Measurements from ENCODE around the gene GUCY1B1.
A peak's percentile ranks its signal among the peaks of the same experiment; 100 is the strongest.

The GUCY1B1 gene

GRCh38 chr4:155758481-155759371 is at the start of gene GUCY1B1:
TSS of gene GUCY1B1 (plus strand) at chr4:155759021. CDS start at chr4:155759141, 120 bp downstream.
- Histone ChIP-seq H3K9ac (ENCODE audit: low read depth, low read length) (peak within 1 kb of the TSS; percentile 54; the same call in 1 of the 2 replicates), H3K36me3 (ENCODE audit: insufficient read depth, low read length) (no peaks in the 10 kb centered on the region), H3K4me1 (ENCODE audit: insufficient read depth, low read length) (no peaks in the 10 kb centered on the region), H3K9me3 (ENCODE audit: control insufficient read depth, insufficient read depth, low read length) (no peaks in the 10 kb centered on the region)

GRCh38 chr4:155709918-155710317 is 48.9 kb upstream of the GUCY1B1 start:
- Histone ChIP-seq H3K4me1 (ENCODE audit: insufficient read depth, low read length) (no peaks in the 10 kb centered on the region), H3K9ac (ENCODE audit: low read depth, low read length) (no peak overlapping the region), H3K36me3 (ENCODE audit: insufficient read depth, low read length) (no peaks in the 10 kb centered on the region), H3K9me3 (ENCODE audit: control insufficient read depth, insufficient read depth, low read length) (no peaks in the 10 kb centered on the region)

GRCh38 chr4:155711556-155711955 is 47.3 kb upstream of the GUCY1B1 start:
- no peak overlapping the region for H3K9ac ChIP-seq (ENCODE audit: low read depth, low read length)
- no peaks in the 10 kb centered on the region for H3K4me1 ChIP-seq (ENCODE audit: insufficient read depth, low read length)
- H3K9me3 ChIP-seq (ENCODE audit: control insufficient read depth, insufficient read depth, low read length): no peaks in the 10 kb centered on the region
- no peaks in the 10 kb centered on the region for H3K36me3 ChIP-seq (ENCODE audit: insufficient read depth, low read length)

- no peak overlapping the region for H3K9ac ChIP-seq (ENCODE audit: low read depth, low read length)
- no peaks in the 10 kb centered on the region for H3K36me3 ChIP-seq (ENCODE audit: insufficient read depth, low read length)
- H3K4me1 ChIP-seq (ENCODE audit: insufficient read depth, low read length): no peaks in the 10 kb centered on the region
- H3K9me3 ChIP-seq (ENCODE audit: control insufficient read depth, insufficient read depth, low read length): no peaks in the 10 kb centered on the region
Observed at GRCh38 chr4:155712846-155713245, 46.0 kb upstream of the GUCY1B1 start.

- H3K9ac ChIP-seq (ENCODE audit: low read depth, low read length): no peak overlapping the region
- H3K36me3 ChIP-seq (ENCODE audit: insufficient read depth, low read length): no peaks in the 10 kb centered on the region
- H3K9me3 ChIP-seq (ENCODE audit: control insufficient read depth, insufficient read depth, low read length): no peaks in the 10 kb centered on the region
- H3K4me1 ChIP-seq (ENCODE audit: insufficient read depth, low read length): no peaks in the 10 kb centered on the region
Observed at GRCh38 chr4:155713911-155714310, 44.9 kb upstream of the GUCY1B1 start.

GRCh38 chr4:155722336-155722735 is 36.5 kb upstream of the GUCY1B1 start:
- H3K9ac ChIP-seq (ENCODE audit: low read depth, low read length): no peak overlapping the region
- no peaks in the 10 kb centered on the region for H3K9me3 ChIP-seq (ENCODE audit: control insufficient read depth, insufficient read depth, low read length)
- H3K4me1 ChIP-seq (ENCODE audit: insufficient read depth, low read length): no peaks in the 10 kb centered on the region; the same call in 1 of the 2 replicates
- no peaks in the 10 kb centered on the region for H3K36me3 ChIP-seq (ENCODE audit: insufficient read depth, low read length)

- no peak overlapping the region for H3K9ac ChIP-seq (ENCODE audit: low read depth, low read length)
Observed at GRCh38 chr4:155722816-155723499, 35.9 kb upstream of the GUCY1B1 start.

GRCh38 chr4:155724731-155725130 is 34.1 kb upstream of the GUCY1B1 start:
- Histone ChIP-seq H3K9ac (ENCODE audit: low read depth, low read length) (no peak overlapping the region), H3K9me3 (ENCODE audit: control insufficient read depth, insufficient read depth, low read length) (no peaks in the 10 kb centered on the region), H3K4me1 (ENCODE audit: insufficient read depth, low read length) (no peaks in the 10 kb centered on the region; the same call in 1 of the 2 replicates), H3K36me3 (ENCODE audit: insufficient read depth, low read length) (no peaks in the 10 kb centered on the region)

More at GRCh38 chr4:155722816-155723499, 35.9 kb upstream of the GUCY1B1 start:
- H3K4me1 ChIP-seq (ENCODE audit: insufficient read depth, low read length): no peaks in the 10 kb centered on the region; the same call in 1 of the 2 replicates
- H3K36me3 ChIP-seq (ENCODE audit: insufficient read depth, low read length): no peaks in the 10 kb centered on the region
- H3K9me3 ChIP-seq (ENCODE audit: control insufficient read depth, insufficient read depth, low read length): no peaks in the 10 kb centered on the region

GRCh38 chr4:155734065-155734464 is 24.8 kb upstream of the GUCY1B1 start:
- no peaks in the 10 kb centered on the region for H3K36me3 ChIP-seq (ENCODE audit: insufficient read depth, low read length)
- no peaks in the 10 kb centered on the region for H3K4me1 ChIP-seq (ENCODE audit: insufficient read depth, low read length)
- H3K9ac ChIP-seq (ENCODE audit: low read depth, low read length): no peak overlapping the region
- no peaks in the 10 kb centered on the region for H3K9me3 ChIP-seq (ENCODE audit: control insufficient read depth, insufficient read depth, low read length)

GRCh38 chr4:155734951-155735350 is 23.9 kb upstream of the GUCY1B1 start:
- Histone ChIP-seq H3K9me3 (ENCODE audit: control insufficient read depth, insufficient read depth, low read length) (no peaks in the 10 kb centered on the region), H3K36me3 (ENCODE audit: insufficient read depth, low read length) (no peaks in the 10 kb centered on the region), H3K9ac (ENCODE audit: low read depth, low read length) (no peak overlapping the region), H3K4me1 (ENCODE audit: insufficient read depth, low read length) (no peaks in the 10 kb centered on the region)

GRCh38 chr4:155735496-155735895 is 23.3 kb upstream of the GUCY1B1 start:
- Histone ChIP-seq H3K9ac (ENCODE audit: low read depth, low read length) (no peak overlapping the region), H3K4me1 (ENCODE audit: insufficient read depth, low read length) (no peaks in the 10 kb centered on the region), H3K9me3 (ENCODE audit: control insufficient read depth, insufficient read depth, low read length) (no peaks in the 10 kb centered on the region), H3K36me3 (ENCODE audit: insufficient read depth, low read length) (no peaks in the 10 kb centered on the region)

- Histone ChIP-seq H3K9me3 (ENCODE audit: control insufficient read depth, insufficient read depth, low read length) (no peaks in the 10 kb centered on the region), H3K9ac (ENCODE audit: low read depth, low read length) (no peak overlapping the region), H3K36me3 (ENCODE audit: insufficient read depth, low read length) (no peaks in the 10 kb centered on the region), H3K4me1 (ENCODE audit: insufficient read depth, low read length) (no peaks in the 10 kb centered on the region)
Observed at GRCh38 chr4:155738548-155738947, 20.3 kb upstream of the GUCY1B1 start.

- H3K4me1 ChIP-seq (ENCODE audit: insufficient read depth, low read length): no peaks in the 10 kb centered on the region
- no peaks in the 10 kb centered on the region for H3K36me3 ChIP-seq (ENCODE audit: insufficient read depth, low read length)
- H3K9me3 ChIP-seq (ENCODE audit: control insufficient read depth, insufficient read depth, low read length): no peaks in the 10 kb centered on the region
- no peak overlapping the region for H3K9ac ChIP-seq (ENCODE audit: low read depth, low read length)
Observed at GRCh38 chr4:155741546-155741945, 17.3 kb upstream of the GUCY1B1 start.

- Histone ChIP-seq H3K9ac (ENCODE audit: low read depth, low read length) (no peak overlapping the region), H3K9me3 (ENCODE audit: control insufficient read depth, insufficient read depth, low read length) (no peaks in the 10 kb centered on the region), H3K4me1 (ENCODE audit: insufficient read depth, low read length) (no peaks in the 10 kb centered on the region), H3K36me3 (ENCODE audit: insufficient read depth, low read length) (no peaks in the 10 kb centered on the region)
Observed at GRCh38 chr4:155742310-155743015, 16.4 kb upstream of the GUCY1B1 start.

Data from ES-I3 (cell line).